ENCODE results near the gene ADCY10. TPM values are rescaled to one million over a fixed set of nuclear protein-coding genes. Genes with fewer than 3 reads are reported as not detected.

The ADCY10 gene
- total RNA-seq, 2 experiments from 2014 or later, result 0.15 TPM; not detected in 1

DNA sequence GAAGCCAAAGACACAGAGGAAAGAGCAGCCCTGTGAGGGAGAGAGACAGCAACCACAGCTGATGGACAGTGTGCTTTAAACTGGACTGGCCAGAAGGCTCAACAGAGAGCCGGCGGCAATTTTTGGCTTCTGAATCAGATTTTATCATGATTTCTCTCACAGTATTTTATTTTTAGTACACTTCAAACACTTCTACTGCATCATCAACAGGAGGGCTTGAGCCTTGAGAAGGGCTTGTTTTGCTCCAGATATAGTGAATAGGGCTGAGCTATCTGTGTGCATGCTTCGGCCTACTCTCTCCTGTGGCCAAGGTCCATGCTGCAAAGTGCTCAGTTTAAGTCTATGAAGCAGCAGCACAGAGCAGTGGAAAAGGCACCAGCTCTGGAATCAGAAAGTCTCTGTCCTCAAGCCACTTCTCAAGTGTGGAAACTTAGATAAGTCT lies 33.3 kb downstream of the ADCY10 start:
- ChIA-PET CTCF (ENCODE audit: unreplicated experiment) (no interaction called here), POLR2A (interaction anchor here (2.1 kb wide), 1 partner anchor 9 kb away, joined by 7 read pairs; no protein-coding TSS in a partner anchor)
- Histone ChIP-seq H3K4me2 (ENCODE audit: low read length) (no peak overlapping the region), H3K27ac (ENCODE audit: low read depth, low read length, poor library complexity, severe bottlenecking) (no peak overlapping the region), H3K4me3 (ENCODE audit: low read depth, low read length, poor library complexity, severe bottlenecking) (no peak overlapping the region), H3K9me2 (ENCODE audit: insufficient read depth, low read length) (no peaks in the 10 kb centered on the region), H3K36me3 (ENCODE audit: insufficient read depth, low read length) (no peaks in the 10 kb centered on the region), H4K20me1 (ENCODE audit: insufficient read depth, low read length) (no peaks in the 10 kb centered on the region), H3K79me2 (ENCODE audit: insufficient read depth, low read depth, low read length) (no peaks in the 10 kb centered on the region), H2AFZ (ENCODE audit: low read length) (no peak overlapping the region), H3K4me1 (ENCODE audit: insufficient read depth, low read length, poor library complexity, severe bottlenecking) (no peaks in the 10 kb centered on the region), H3K9me3 (ENCODE audit: low read length) (no peaks in the 10 kb centered on the region)
- no peak for TF ChIP-seq EZH2phosphoT487 (IDR thresholded peaks at IDR 0.05; ENCODE audit: borderline replicate concordance, low read depth, low read length)
- TF ChIP-seq, protein P1, sequence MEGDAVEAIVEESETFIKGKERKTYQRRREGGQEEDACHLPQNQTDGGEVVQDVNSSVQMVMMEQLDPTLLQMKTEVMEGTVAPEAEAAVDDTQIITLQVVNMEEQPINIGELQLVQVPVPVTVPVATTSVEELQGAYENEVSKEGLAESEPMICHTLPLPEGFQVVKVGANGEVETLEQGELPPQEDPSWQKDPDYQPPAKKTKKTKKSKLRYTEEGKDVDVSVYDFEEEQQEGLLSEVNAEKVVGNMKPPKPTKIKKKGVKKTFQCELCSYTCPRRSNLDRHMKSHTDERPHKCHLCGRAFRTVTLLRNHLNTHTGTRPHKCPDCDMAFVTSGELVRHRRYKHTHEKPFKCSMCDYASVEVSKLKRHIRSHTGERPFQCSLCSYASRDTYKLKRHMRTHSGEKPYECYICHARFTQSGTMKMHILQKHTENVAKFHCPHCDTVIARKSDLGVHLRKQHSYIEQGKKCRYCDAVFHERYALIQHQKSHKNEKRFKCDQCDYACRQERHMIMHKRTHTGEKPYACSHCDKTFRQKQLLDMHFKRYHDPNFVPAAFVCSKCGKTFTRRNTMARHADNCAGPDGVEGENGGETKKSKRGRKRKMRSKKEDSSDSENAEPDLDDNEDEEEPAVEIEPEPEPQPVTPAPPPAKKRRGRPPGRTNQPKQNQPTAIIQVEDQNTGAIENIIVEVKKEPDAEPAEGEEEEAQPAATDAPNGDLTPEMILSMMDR (conservative IDR thresholded peaks at IDR 0.05; ENCODE audit: low read length), result no peak
- no peak for DNase-seq (ENCODE audit: low spot score)
- no TSS peak for BruUV-seq (replicated peaks)
- intact Hi-C loops (cut with micrococcal nuclease; ENCODE audit: unreplicated experiment), result no loop called here

DNA sequence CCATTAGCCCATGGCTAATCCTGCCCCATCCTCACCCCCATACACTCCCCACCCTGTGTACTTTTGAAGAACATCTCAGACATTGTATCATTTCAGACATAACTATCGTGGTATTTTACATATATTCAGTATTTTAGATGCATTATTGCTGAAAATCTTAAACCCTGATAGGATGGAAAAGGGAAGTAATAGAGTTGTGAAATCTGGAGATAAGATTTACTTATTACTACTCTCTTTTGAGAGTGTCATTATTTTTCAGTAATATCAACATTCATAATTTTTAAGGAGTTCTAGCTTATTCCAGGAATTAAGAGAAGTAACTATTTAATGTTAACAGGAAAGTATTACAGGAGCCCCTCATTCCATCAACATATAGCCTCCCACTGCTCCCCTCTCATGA lies 34.4 kb downstream of the ADCY10 start:
- H4K20me1 ChIP-seq (ENCODE audit: insufficient read depth, low read length), result no peaks in the 10 kb centered on the region
- H3K4me3 ChIP-seq (ENCODE audit: low read depth, low read length, poor library complexity, severe bottlenecking), result no peak overlapping the region
- no TSS peak for BruUV-seq (replicated peaks)
- H3K27ac ChIP-seq (ENCODE audit: low read depth, low read length, poor library complexity, severe bottlenecking), result no peak overlapping the region
- no peaks in the 10 kb centered on the region for H3K4me1 ChIP-seq (ENCODE audit: insufficient read depth, low read length, poor library complexity, severe bottlenecking)
- H3K4me2 ChIP-seq (ENCODE audit: low read length), result no peak overlapping the region
- no peak overlapping the region for H2AFZ ChIP-seq (ENCODE audit: low read length)
- no peaks in the 10 kb centered on the region for H3K9me2 ChIP-seq (ENCODE audit: insufficient read depth, low read length)
- CTCF ChIA-PET (ENCODE audit: unreplicated experiment), result no interaction called here
- no peak for DNase-seq (ENCODE audit: low spot score)
- H3K9me3 ChIP-seq (ENCODE audit: low read length), result no peaks in the 10 kb centered on the region
- POLR2A ChIA-PET, result no interaction called here
- H3K79me2 ChIP-seq (ENCODE audit: insufficient read depth, low read depth, low read length), result no peaks in the 10 kb centered on the region
- TF ChIP-seq EZH2phosphoT487 (IDR thresholded peaks at IDR 0.05; ENCODE audit: borderline replicate concordance, low read depth, low read length), result no peak
- TF ChIP-seq, protein P1 (conservative IDR thresholded peaks at IDR 0.05; ENCODE audit: low read length), result no peak
- no peaks in the 10 kb centered on the region for H3K36me3 ChIP-seq (ENCODE audit: insufficient read depth, low read length)
- intact Hi-C loops (cut with micrococcal nuclease; ENCODE audit: unreplicated experiment), result no loop called here

DNA sequence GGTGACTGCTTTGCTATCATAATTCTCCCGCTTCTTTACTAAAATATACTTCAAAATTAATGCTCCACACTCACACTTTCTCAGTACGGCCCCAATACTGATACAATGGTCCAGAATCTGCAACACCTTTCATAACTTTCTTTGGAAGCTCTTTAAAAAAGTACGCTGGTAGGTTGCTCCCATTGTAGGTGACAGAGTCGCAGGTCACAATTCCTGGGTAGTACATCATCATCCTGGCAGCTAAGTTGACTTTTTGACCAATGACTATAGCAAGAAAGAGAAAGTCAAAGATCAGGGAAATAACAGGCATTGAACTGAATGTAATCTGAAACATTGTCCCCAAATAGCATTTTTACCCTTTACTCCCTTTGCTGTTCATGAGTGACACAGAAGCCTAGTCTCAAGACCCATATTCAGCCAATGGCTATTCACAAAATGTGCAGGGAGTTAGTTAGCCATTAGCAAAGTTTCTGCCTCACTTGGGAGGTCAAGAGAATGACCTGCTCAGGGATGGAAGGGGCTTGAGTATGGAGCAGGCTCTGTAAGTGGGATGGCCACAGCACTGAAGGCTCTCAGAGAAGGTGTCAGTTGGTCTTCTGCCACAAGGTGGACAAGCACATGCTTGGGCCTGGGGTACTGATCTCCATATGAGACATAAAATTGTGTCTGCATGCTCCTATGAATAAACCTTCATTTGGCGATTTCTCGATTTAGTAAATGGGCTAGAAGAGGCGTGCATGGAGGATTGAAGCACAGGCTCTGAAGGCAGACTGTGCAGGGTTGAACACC lies 35.4 kb downstream of the ADCY10 start:
- Histone ChIP-seq H3K27ac (ENCODE audit: low read depth, low read length, poor library complexity, severe bottlenecking) (no peak overlapping the region), H3K9me3 (ENCODE audit: low read length) (no peaks in the 10 kb centered on the region), H3K36me3 (ENCODE audit: insufficient read depth, low read length) (no peaks in the 10 kb centered on the region), H3K4me3 (ENCODE audit: low read depth, low read length, poor library complexity, severe bottlenecking) (no peak overlapping the region), H3K4me1 (ENCODE audit: insufficient read depth, low read length, poor library complexity, severe bottlenecking) (no peaks in the 10 kb centered on the region), H3K79me2 (ENCODE audit: insufficient read depth, low read depth, low read length) (no peaks in the 10 kb centered on the region), H3K9me2 (ENCODE audit: insufficient read depth, low read length) (0 out of 2 replicates have a peak, but pooled peaks cover 1% of the 10 kb centered on the region), H2AFZ (ENCODE audit: low read length) (no peak overlapping the region), H3K4me2 (ENCODE audit: low read length) (no peak overlapping the region), H4K20me1 (ENCODE audit: insufficient read depth, low read length) (no peaks in the 10 kb centered on the region)
- BruUV-seq (replicated peaks), result no TSS peak
- ChIA-PET CTCF (ENCODE audit: unreplicated experiment) (no interaction called here), POLR2A (no interaction called here)
- intact Hi-C loops (cut with micrococcal nuclease; ENCODE audit: unreplicated experiment), result no loop called here
- DNase-seq (ENCODE audit: low spot score), result no peak
- TF ChIP-seq EZH2phosphoT487 (IDR thresholded peaks at IDR 0.05; ENCODE audit: borderline replicate concordance, low read depth, low read length), result no peak
- TF ChIP-seq, protein P1 (conservative IDR thresholded peaks at IDR 0.05; ENCODE audit: low read length), result no peak
